Measurements from ENCODE around the gene SLC3A2.

SLC3A2 gene

GRCh38 chr11:62851807-62852522, 28.7 kb upstream of the SLC3A2 start:
- in situ Hi-C loops (cut with MboI; ENCODE audit: low sequenced_read_pairs) = loop anchor here (25.0 kb wide), 1 partner anchor 440 kb away; the partner anchor contains the start of gene SCGB1A1

DNA sequence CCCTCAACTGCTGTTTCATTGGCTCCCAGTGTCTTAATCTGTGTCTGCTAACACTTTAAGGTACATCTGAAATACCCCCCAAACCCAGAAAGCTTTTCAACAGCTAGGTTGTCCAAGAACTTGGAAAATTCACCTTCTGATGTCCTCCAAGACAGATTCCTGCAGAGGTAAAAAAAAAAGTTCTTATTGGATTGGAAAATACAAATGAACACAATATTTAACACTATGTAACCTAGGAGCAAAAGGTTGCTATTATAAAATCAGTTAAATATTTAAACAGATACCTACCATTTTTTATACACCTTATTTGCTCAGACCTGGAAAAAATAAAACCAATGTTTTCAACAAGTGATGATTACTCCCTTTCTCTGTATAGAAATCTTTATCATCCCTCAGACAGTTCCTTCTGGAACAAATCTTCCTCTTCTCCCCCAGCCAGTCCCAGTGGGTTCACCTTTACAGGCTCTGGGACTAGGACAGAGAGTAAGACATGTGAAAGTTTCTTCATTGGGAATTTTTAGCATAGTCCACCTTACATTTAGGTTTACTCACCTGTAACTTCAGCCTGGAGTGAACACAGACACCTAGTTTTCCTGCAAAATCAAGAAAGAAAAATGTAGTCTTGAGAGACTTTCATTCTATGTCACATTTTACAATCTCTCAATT, 28.0 kb upstream of the SLC3A2 start:
- in situ Hi-C loops (cut with MboI; ENCODE audit: low sequenced_read_pairs) = loop anchor here (25.0 kb wide), 1 partner anchor 440 kb away; the partner anchor contains the start of gene SCGB1A1

- in situ Hi-C loops (cut with MboI; ENCODE audit: low sequenced_read_pairs) = loop anchor here (25.0 kb wide), 1 partner anchor 441 kb away; the partner anchor contains the start of gene SCGB1A1
These were observed 27.3 kb upstream of the SLC3A2 start for GRCh38 chr11:62853279-62853965.

DNA sequence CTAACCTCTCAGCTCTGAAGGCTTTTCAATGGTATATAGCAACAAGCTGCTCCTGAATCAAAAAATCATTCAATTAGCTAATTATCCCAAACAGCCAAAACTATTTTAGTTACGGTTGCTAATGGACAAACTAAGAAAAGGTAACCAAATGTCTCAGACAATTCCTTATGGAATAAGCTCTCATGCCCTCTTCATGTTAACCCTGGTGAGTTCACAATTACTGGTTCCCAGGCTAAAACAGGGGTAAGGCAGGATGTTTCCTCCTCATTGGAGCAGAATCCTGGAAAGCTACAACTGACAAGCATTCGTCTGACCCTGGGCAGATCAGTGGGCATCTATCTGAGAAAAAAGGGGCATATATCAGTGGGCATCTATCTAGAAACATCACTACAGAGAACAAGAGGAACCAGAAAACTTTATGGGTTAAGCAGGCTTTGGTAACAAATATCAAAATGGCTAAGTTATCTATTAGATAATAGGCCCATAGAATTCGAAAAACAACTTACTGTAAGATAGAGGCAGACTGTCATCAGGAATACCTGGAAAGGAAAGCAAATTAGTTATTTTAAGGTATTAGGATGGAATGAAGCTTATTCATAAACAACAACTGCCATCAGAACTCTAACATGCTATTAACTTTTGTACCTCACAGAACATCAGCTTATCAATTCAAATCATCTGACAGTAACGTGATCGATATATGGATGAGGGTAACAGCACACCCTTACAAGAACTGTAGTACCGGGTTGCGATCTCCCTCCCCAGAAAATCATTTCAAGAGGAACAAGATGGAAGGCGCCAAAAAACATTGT, 26.5 kb upstream of the SLC3A2 start:
- in situ Hi-C loops (cut with MboI; ENCODE audit: low sequenced_read_pairs) = loop anchor here (25.0 kb wide), 1 partner anchor 442 kb away; the partner anchor contains the start of gene SCGB1A1

DNA sequence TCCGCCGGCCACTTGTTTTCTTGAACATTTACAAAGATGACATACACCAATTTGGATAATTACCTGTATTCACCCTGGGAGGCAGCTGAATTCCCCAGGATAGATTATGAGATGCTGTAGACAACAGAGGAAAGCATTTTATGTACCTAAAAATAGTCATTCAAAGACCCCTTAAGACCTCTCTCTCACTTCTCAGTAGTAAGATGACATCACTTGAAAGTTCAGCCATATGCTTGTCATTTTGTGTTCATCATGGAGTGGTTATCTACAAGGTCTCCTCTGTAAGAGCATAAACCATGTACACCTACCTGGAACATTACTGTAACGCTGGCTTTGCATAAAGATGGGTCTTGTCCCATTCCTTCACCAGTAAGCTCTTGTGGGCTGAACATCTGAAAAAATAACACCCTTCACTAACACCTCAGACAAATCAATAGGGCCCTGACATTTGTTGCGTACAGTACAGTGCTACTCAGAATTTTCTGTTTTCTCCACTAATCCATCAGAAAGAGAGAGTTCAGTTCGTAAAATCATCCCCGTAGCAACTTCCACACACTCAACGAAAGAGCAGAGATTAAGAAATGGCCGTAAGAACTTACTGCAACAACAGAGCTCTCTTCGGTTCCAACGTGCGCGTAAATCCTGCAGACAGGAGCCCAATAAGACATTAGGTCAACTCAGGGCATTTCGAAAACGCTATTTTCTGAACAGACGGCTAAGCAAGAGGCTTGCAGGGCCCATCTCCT, 25.7 kb upstream of the SLC3A2 start:
- in situ Hi-C loops (cut with MboI; ENCODE audit: low sequenced_read_pairs) = loop anchor here (25.0 kb wide), 1 partner anchor 443 kb away; the partner anchor contains the start of gene SCGB1A1

DNA sequence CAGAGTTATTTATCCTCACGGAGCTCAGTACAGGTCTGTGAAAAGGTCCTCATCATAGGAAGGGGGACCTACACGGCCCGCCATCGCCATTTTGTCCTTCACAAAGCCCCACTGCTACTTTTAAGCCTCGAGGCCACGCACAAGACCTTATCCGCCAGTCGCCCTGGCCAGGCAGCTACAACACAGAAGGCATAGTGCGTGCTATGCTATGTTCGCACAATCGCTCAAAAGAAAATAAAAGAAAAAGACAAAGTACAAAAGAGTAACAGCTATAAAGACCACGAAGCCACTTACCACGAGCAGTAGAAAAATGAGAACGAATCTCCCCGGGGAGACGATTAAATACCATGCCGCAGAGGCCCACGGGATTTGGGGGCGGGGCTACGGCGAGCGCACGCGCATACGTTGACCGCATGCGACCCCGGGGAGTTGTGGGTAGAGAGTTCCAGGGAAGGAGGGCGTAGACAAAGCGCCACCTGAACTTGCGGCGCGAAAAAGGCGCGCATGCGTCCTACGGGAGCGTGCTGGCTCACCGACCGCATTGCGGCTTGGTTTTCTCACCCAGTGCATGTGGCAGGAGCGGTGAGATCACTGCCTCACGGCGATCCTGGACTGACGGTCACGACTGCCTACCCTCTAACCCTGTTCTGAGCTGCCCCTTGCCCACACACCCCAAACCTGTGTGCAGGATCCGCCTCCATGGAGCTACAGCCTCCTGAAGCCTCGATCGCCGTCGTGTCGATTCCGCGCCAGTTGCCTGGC, 24.9 kb upstream of the SLC3A2 start:
- in situ Hi-C loops (cut with MboI; ENCODE audit: low sequenced_read_pairs) = loop anchor here (25.0 kb wide), 1 partner anchor 443 kb away; the partner anchor contains the start of gene SCGB1A1

DNA sequence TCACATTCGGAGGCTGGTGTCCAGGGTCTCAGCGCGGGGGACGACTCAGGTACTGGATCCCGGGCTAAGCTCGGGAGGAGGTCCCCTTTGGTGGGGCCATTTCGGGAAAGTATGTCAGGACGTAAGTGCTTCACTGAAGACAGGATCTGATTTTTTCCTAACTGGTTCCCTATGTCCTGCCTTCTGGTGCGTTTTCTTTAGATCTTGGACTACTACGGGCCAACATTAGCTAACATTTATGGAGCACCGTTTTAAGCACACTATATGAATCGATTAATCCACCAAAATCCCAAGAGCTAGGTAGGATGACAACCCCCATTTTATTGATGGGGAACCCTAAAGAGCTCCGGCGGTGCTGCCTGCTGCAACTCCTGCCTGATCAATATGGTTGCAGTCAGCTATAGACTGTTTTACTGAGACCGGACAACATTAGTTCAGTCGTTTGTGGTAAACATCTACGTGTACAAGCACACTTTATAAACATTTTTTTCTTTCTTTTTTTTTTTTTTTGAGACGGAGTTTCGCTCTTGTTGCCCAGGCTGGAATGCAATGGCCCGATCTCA, 24.3 kb upstream of the SLC3A2 start:
- in situ Hi-C loops (cut with MboI; ENCODE audit: low sequenced_read_pairs) = loop anchor here (25.0 kb wide), 1 partner anchor 444 kb away; the partner anchor contains the start of gene SCGB1A1

GRCh38 chr11:62857541-62857982, 23.1 kb upstream of the SLC3A2 start:
- in situ Hi-C loops (cut with MboI; ENCODE audit: low sequenced_read_pairs) = loop anchor here (25.0 kb wide), 1 partner anchor 445 kb away; the partner anchor contains the start of gene SCGB1A1

DNA sequence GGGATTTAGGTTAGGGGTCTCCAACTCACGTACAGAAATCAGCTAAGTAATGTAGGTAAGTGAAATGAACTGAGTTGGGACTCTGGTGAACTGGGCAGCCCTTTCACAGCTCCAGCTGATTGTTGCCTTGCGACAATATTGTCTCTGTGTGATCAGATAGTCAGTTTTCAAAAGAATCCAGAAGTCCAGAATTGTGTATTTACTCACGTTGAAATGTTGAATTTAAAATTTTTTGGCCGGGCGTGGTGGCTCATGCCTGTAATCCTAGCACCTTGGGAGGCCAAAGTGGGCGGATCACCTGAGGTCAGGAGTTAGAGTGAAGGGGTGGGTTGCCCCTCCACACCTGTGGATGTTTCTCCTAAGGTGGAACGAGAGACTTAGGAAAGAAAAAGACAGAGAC, 22.5 kb upstream of the SLC3A2 start:
- in situ Hi-C loops (cut with MboI; ENCODE audit: low sequenced_read_pairs) = loop anchor here (25.0 kb wide), 1 partner anchor 446 kb away; the partner anchor contains the start of gene SCGB1A1

- in situ Hi-C loops (cut with MboI; ENCODE audit: low sequenced_read_pairs) = loop anchor here (25.0 kb wide), 1 partner anchor 447 kb away; the partner anchor contains the start of gene SCGB1A1
These were observed 21.4 kb upstream of the SLC3A2 start for GRCh38 chr11:62859281-62859703.

DNA sequence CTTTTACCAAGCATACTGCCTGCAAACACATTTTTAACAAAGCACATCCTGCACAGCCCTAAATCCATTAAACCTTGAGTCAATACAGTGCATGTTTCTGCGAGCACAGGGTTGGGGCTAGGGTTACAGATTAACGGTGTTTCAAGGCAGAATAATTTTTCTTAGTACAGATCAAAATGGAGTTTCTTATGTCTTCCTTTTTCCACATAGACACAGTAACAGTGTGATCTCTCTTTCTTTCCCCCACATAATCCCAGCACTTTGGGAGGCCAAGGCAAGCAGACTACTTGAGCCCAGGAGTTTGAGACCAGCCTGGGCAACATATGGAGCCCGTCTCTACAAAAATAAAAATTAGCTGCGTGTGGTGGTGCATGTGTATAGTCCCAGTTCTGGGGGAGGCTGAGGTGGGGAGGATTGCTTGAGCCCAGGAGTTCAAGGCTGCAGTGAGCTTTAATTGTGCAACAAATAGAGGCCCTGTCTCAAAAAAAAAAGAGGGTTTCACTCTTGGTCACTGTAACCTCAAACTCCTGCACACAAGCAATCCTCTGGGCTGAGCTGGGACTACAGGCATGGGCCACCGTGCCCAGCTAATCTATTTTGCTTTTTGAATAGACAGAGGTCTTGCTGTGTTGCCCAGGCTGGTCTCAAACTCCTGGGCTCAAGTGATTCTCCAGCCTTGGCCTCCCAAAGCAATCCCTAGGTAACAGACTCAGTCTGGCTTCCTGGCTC, 19.7 kb upstream of the SLC3A2 start:
- in situ Hi-C loops (cut with MboI; ENCODE audit: low sequenced_read_pairs) = loop anchor here (25.0 kb wide), 1 partner anchor 449 kb away; the partner anchor contains the start of gene SCGB1A1

- in situ Hi-C loops (cut with MboI; ENCODE audit: low sequenced_read_pairs) = loop anchor here (25.0 kb wide), 1 partner anchor 449 kb away; the partner anchor contains the start of gene SCGB1A1
These were observed 19.0 kb upstream of the SLC3A2 start for GRCh38 chr11:62861564-62862192.

GRCh38 chr11:62863687-62864335, 16.9 kb upstream of the SLC3A2 start:
- in situ Hi-C loops (cut with MboI; ENCODE audit: low sequenced_read_pairs) = loop anchor here (25.0 kb wide), 1 partner anchor 452 kb away; the partner anchor contains the start of gene SCGB1A1

DNA sequence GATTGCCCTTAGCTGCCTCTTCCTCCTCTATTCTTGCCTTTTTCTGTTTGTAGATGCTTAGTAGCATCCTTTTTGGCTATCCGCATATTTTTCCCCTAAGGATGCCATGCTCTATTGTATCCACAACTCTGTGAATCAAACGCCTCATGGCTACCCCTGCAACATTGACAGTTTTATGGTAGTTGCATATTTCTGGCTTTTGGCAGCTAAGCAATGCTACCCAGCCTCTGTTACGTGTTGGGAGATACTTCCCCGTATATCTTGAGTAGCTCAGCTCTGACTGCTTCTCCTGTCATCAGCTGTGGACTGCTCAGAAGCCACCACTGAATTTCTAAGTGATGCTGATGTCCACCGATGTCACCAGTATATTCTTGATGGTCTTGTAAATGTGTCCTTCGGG, 15.1 kb upstream of the SLC3A2 start:
- in situ Hi-C loops (cut with MboI; ENCODE audit: low sequenced_read_pairs) = loop anchor here (25.0 kb wide), 1 partner anchor 453 kb away; the partner anchor contains the start of gene SCGB1A1

DNA sequence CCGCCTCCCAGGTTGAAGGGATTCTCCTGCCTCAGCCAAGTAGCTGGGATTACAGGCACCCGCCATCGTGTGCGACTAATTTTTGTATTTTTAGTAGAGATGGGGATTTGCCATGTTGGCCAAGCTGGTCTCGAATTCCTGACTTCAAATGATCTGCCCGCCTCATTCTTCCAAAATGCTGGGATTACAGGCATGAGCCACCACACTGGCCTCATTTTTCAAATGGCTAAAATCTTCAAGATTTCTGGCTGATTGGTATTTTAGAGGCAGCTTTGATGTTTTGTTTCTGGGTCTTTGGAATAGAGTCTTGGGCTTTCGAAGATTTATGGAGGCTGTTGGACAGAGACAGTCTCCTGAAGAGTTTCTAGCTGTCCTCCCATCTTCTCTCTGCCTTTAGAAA, 5.8 kb upstream of the SLC3A2 start:
- in situ Hi-C loops (cut with MboI; ENCODE audit: low sequenced_read_pairs) = loop anchor here (25.0 kb wide), 1 partner anchor 463 kb away; the partner anchor contains the start of gene SCGB1A1

Measured in HL-60/S4 treated with retinoic acid at 250 ng/mL for 4 days and 3 days (cell line).